NCI-H2227 treated with DMSO at 0.1 percent for 48 hours (cell line): ENCODE results near the gene CHRNA4.
A peak's percentile ranks its signal among the peaks of the same experiment; 100 is the strongest.

Source experiments
- DNase-seq: peaks from one replicate; lab custom pipeline; 2025; lab: John Stamatoyannopoulos, UW

Gene CHRNA4

GRCh38 chr20:63360850-63361518 lies at the start of gene CHRNA4:
TSS of gene CHRNA4 (minus strand) at chr20:63361349. CDS start at chr20:63361165, 184 bp downstream.
- DNase-seq: no peak

- no peak for DNase-seq
Observed at GRCh38 chr20:63409834-63410435, 48.8 kb upstream of the CHRNA4 start.

- DNase-seq: no peak
Observed at GRCh38 chr20:63409066-63409833, 48.1 kb upstream of the CHRNA4 start.

GRCh38 chr20:63408684-63409046 lies 47.5 kb upstream of the CHRNA4 start:
- no peak for DNase-seq

- no peak for DNase-seq
Observed at GRCh38 chr20:63407928-63408683, 47.0 kb upstream of the CHRNA4 start.

- no peak for DNase-seq
Observed at GRCh38 chr20:63406617-63407245, 45.6 kb upstream of the CHRNA4 start.

GRCh38 chr20:63406011-63406410 lies 44.9 kb upstream of the CHRNA4 start:
- DNase-seq: no peak

GRCh38 chr20:63405102-63405730 lies 44.1 kb upstream of the CHRNA4 start:
- no peak for DNase-seq

GRCh38 chr20:63404129-63405085 lies 43.3 kb upstream of the CHRNA4 start:
- no peak for DNase-seq

- DNase-seq: no peak
Observed at GRCh38 chr20:63403403-63404105, 42.4 kb upstream of the CHRNA4 start.

- peak; percentile 15 for DNase-seq
Observed at GRCh38 chr20:63402860-63403220, 41.7 kb upstream of the CHRNA4 start.

- peak; percentile 14 for DNase-seq
Observed at GRCh38 chr20:63402181-63402859, 41.2 kb upstream of the CHRNA4 start.

- no peak for DNase-seq
Observed at GRCh38 chr20:63401384-63402110, 40.4 kb upstream of the CHRNA4 start.

GRCh38 chr20:63400486-63401210 lies 39.5 kb upstream of the CHRNA4 start:
- DNase-seq: no peak

- DNase-seq: no peak
Observed at GRCh38 chr20:63399596-63400375, 38.6 kb upstream of the CHRNA4 start.

GRCh38 chr20:63398744-63399514 lies 37.8 kb upstream of the CHRNA4 start:
- no peak for DNase-seq
